NCI-H146 treated with DMSO at 0.1 percent for 48 hours (cell line): ENCODE data around the gene DLG2.
"Not testable (repeated sequence)": the region's sequence is repeated elsewhere in the genome, so short reads cannot be mapped to it uniquely, and the experiment has no call there.

ENCODE experiments used
- DNase-seq: peaks from one replicate; lab custom pipeline; 2025; ENCODE audit not compliant: unreplicated experiment; lab: John Stamatoyannopoulos, UW

The DLG2 gene

DNA sequence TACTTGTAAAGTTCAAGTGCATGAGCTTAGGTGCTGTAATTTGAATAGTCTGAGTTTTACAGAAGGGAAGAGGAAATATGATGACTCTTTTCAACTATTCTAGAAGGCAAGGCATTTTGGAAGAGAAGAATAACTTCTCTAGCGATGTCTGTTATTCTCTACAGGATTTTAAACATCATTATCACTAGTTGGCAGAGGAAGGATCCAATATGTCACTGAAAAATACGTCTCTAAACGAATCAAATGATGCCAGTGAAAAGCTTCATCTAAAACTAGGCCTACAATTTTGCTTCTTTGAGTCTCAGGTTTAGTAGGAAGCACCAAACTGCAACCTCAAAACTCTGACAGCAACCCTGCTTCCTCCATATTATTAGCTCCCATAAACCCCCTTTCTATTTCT, 581.4 kb downstream of the DLG2 start:
- DNase-seq: no peak

GRCh38 chr11:85044911-85045310, 582.2 kb downstream of the DLG2 start:
- DNase-seq: no peak

GRCh38 chr11:85042361-85042760, 584.8 kb downstream of the DLG2 start:
- DNase-seq: no peak

DNA sequence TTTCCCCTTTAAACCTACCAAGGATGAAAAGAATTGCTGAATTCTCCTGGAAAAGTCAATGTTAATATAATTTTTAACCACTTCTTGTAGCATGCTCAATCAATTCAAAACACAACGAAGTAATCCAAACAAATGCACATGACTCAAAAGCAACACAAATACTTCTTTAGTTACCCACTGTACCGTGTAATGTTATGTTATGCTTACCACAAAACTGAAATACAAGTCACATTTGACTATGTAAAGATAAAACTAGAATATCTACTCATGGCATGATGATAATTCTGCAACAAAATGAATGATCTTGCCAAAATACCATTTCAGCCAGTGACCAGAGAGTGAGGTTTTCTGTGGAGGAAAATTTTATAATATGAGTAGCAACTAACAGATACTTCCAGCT, 587.0 kb downstream of the DLG2 start:
- DNase-seq: no peak

DNA sequence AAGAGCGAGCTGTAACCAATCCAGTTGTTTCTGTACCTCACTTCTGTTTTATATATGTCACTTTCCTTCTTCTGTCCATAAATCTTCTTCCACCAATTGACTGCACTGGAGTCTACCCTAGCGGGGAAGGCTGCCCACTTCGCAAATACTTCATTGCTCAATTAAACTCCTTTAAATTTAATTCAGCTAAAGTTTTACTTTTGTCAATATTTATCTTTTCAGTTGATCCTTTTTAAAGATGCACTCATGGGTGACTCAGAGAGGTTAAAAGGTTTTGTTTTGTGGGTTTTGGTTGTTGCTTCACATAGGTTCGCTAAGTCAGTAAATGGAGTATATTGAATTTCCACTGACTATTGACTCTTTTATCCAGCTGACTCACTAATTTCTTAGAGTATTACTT, 597.2 kb downstream of the DLG2 start:
- DNase-seq: no peak

DNA sequence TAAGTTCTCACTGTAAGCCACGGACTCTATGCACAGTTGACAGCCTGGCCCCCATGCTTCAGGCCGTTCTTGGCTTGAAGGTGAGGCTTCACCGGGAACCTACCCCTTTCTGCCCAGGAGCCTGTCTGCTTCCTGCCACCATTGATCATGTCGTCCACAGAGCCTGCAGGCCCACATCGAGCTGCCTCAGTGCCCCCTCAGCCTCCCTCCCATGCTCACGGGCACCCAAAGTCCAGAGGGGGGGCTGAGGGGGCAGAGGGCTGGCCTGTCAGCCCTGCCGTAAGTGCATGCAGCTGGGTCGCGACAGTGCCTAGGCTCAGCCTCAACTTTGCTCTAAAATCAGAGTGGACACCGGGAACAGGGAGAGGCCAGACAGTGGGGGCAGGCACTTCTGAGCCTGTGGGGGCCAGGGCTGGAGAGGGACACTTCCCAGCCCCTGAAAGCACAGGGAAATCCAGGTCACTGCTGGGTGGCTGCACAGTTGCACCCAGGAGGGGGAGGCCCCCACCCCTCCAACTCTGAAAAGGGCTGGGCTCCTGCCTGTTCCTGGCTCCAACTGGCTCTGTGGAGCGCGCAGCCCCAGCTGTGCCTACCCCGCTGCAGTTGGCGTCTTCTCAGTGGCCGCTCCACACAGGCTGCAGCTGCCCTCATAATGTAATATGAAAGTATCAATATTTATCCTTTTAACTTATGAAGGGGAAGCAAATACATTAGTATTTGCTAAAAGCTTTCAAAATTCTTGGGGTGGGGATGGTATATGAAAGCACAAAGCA, 598.6 kb downstream of the DLG2 start:
- no peak for DNase-seq

GRCh38 chr11:85027346-85027745, 599.8 kb downstream of the DLG2 start:
- DNase-seq: no peak

DNA sequence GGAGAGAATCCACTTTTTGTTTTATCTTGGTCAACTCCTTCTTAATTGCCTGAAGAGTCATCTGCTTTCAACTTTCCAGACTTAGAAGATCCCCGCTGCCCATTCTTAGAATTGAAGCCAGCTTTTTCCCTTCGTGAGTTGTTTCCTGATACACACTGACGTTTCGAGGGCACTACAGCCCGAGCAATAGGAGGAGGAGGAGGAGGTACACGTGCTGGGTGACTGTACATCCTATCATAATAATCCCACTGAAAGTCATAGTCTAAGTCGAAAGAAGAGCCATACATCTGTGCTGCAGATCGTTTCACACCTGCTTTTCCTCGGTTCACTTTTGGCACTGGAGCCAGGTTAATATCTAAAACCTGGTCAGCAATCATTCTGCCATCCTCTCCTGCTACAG, 606.1 kb downstream of the DLG2 start:
- DNase-seq: no peak

GRCh38 chr11:84993386-84993785, 633.8 kb downstream of the DLG2 start:
- no peak for DNase-seq

DNA sequence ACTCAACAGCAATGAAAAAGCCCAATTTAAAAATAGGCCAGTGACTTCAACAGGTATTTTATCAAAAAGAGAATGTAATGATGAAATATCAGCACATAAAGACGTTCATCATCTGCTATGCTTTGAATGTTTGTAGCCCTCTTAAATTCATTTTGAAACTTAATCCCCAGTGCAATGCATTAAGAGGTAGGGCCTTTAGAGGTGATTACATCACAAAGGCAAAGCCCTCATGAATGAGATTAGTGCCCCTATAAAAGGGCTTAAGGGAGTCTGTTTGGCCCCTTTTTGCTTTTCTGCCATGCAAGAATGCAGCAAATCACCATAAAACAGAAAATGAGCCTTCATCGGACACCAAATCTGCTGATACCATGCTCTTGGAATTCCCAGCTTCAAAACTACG, 637.0 kb downstream of the DLG2 start:
- no peak for DNase-seq

DNA sequence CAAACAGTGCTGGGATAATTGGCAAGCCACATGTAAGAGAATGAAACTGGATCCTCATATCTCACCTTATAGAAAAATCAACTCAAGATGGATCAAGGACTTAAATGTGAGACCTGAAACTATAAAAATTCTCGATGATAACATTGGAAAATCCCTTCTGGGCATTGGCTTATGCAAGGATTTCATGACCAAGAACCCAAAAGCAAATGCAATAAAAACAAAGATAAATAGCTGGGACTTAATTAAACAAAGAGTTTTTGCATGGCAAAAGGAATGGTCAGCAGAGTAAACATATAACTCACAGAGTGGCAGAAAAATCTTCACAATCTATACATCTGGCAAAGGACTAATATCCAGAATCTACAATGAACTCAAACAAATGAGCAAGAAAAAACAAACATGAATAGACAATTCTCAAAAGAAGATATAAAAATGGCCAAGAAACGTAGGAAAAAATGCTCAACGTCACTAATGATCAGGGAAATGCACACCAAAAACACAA, 639.4 kb downstream of the DLG2 start:
- DNase-seq: not testable (repeated sequence)

DNA sequence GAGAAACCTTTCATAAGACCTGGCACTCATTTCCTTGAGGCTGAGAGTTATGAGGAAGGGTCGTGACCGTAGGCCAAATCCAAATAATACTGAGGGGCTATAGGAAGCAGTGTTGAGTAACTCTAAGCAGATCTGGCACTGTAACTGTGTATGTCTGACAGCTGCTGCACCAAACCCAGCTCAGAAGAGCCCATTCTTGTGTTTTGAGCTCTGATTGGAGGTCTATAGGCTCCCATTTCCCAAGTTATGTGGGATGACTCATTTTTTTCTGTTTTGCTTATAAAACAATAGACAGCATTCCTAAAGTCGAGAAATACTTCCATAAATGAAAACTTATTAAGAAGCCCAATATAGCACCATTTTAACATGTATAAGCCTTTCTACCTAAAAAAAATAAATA, 645.8 kb downstream of the DLG2 start:
- DNase-seq: no peak

- DNase-seq: no peak
Observed at GRCh38 chr11:84969103-84969502, 658.0 kb downstream of the DLG2 start.

DNA sequence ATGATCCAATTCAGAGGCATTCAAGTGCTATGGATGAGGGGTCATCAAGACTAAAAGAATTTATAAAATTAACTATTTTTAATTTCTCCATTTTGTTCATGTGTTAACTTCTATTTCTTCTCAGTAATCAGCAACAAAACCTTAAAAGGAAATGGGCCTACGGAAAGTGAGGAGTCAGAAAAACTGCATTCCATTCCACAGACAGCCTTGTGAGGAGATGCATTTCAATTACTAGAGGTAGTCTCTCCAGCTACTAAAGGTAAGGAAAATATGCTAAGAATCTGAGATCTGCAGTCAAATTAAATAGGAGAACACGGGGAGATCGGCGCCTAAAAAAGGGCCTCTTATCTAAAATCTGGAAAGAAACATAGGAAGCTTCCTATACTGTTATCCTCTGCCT, 661.7 kb downstream of the DLG2 start:
- DNase-seq: no peak

- DNase-seq: no peak
Observed at GRCh38 chr11:84963240-84963639, 663.9 kb downstream of the DLG2 start.

DNA sequence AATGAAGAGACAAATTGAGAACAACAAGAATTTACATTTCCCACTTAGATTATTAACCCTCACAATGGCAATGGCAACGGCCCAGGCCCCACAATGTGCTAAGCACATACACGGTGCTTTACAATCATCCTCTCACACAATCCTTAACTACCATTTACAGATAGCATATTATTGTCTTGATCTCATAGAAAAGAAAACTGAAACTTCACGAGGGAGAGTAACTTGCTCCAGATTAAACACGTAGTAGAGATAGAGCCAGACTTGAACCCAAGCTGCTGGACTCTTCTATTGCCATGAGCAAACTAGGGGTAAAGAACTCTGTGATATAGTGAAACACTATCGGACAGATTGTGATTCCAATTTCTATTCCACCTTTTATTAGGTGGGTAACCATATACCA, 665.1 kb downstream of the DLG2 start:
- DNase-seq: no peak

GRCh38 chr11:84958295-84958694, 668.8 kb downstream of the DLG2 start:
- DNase-seq: no peak

GRCh38 chr11:84950569-84951270, 676.4 kb downstream of the DLG2 start:
- no peak for DNase-seq

GRCh38 chr11:84947970-84948580, 679.1 kb downstream of the DLG2 start:
- no peak for DNase-seq

- no peak for DNase-seq
Observed at GRCh38 chr11:84947070-84947469, 680.1 kb downstream of the DLG2 start.

- no peak for DNase-seq
Observed at GRCh38 chr11:84930863-84931262, 696.3 kb downstream of the DLG2 start.

- no peak for DNase-seq
Observed at GRCh38 chr11:84929738-84930137, 697.4 kb downstream of the DLG2 start.
